AML-193 (cell line): ENCODE results near the gene PCDHGB5.
"Not testable (repeated sequence)": the region's sequence is repeated elsewhere in the genome, so short reads cannot be mapped to it uniquely, and the experiment has no call there.

ENCODE experiments used
- DNase-seq, 2 experiments: peaks; one replicate each; lab custom pipeline; 2025; lab: John Stamatoyannopoulos, UW

The PCDHGB5 gene

DNA sequence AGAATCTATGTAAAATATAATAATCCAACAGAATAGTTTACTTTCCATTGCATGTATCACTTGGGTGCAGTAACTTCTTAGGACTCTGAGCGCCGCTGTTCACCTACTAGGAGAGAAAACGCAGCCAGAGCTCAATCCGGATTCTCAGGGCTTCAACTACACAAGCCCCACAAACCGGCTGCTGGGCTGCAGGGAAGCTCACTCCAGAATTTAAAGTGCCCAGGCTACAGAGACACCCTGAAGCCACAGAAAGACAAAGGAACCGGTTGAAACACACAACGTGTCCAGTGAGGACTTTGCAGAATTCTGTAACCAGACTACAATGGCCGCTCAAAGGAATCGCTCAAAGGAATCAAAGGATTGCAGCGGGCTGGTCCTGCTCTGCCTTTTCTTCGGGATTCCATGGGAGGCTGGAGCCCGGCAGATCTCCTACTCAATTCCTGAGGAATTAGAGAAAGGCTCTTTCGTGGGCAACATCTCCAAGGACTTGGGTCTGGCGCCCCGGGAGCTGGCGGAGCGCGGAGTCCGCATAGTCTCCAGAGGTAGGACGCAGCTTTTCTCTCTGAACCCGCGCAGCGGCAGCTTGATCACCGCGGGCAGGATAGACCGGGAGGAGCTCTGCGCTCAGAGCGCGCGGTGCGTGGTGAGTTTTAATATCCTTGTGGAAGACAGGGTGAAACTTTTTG is 15.2 kb downstream of the PCDHGB5 start, which contains the start of gene PCDHGA10:
TSS of gene PCDHGA10 (plus strand) at position 134 of the 686 bp plus-strand sequence. CDS start at position 323, 189 bp downstream.
- DNase-seq = peak; percentile 37 to 69

DNA sequence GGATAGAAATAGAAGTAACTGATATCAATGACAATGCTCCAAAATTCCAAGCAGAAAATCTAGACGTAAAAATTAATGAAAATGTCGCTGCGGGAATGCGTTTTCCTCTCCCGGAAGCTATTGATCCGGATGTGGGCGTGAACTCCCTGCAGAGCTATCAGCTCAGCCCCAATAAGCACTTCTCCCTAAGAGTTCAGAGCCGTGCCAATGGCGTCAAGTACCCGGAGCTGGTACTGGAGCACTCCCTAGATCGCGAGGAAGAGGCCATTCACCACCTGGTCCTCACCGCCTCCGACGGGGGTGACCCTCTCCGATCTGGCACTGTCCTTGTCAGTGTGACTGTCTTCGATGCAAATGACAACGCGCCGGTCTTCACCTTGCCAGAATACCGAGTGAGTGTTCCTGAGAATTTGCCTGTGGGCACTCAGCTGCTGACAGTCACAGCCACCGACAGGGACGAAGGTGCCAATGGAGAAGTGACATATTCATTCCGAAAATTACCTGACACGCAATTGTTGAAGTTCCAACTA is 15.9 kb downstream of the PCDHGB5 start:
- no peak for DNase-seq

- DNase-seq = not testable (repeated sequence)
Observed at GRCh38 chr5:141414548-141415274, 17.0 kb downstream of the PCDHGB5 start.

DNA sequence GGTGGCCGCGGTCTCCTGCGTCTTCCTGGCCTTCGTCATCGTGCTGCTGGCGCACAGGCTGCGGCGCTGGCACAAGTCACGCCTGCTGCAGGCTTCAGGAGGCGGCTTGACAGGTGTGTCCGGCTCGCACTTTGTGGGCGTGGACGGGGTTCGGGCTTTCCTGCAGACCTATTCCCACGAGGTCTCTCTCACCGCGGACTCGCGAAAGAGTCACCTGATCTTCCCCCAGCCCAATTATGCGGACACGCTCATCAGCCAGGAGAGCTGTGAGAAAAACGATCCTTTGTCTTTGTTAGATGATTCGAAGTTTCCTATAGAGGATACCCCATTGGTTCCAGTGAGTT is 17.5 kb downstream of the PCDHGB5 start:
- DNase-seq = not testable (repeated sequence)

DNA sequence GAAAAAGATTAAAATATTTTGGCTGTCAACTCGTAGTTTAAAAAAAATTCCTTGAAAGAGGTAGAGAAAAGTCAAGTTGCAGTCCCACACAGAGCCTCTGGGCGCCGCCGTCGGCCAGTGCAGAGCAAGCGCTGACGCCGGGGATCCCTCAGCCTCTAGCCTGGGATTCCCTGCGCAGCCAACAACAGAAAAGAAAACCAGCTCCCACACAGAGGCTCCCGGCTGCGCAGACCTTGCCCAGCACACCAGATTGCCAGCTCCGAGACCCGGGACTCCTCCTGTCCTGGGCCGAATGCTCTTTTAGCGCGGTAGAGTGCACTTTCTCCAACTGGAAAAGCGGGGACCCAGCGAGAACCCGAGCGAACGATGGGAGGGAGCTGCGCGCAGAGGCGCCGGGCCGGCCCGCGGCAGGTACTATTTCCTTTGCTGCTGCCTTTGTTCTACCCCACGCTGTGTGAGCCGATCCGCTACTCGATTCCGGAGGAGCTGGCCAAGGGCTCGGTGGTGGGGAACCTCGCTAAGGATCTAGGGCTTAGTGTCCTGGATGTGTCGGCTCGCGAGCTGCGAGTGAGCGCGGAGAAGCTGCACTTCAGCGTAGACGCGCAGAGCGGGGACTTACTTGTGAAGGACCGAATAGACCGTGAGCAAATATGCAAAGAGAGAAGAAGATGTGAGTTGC is 19.9 kb downstream of the PCDHGB5 start, which contains the start of gene PCDHGB7:
TSS of gene PCDHGB7 (plus strand) at position 184 of the 679 bp plus-strand sequence. CDS start at position 367, 183 bp downstream.
- not testable (repeated sequence) for DNase-seq

DNA sequence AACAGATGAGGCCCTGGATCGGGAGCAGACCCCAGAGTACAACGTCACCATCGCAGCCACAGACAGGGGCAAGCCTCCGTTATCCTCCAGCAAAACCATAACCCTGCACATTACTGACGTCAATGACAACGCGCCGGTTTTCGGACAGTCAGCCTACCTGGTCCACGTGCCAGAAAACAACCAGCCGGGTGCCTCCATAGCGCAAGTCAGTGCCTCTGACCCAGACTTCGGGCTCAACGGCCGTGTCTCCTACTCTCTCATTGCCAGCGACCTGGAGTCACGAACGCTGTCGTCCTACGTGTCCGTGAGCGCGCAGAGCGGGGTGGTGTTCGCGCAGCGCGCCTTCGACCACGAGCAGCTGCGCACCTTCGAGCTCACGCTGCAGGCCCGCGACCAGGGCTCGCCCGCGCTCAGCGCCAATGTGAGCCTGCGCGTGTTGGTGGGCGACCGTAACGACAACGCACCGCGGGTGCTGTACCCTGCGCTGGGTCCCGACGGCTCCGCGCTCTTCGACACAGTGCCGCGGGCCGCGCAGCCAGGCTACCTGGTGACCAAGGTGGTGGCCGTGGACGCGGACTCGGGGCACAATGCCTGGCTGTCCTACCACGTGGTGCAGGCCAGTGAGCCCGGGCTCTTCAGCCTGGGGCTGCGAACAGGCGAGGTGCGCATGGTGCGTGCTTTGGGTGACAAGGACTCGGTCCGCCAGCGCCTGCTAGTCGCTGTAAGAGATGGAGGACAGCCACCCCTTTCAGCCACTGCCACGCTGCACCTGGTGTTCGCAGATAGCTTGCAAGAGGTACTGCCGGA is 21.5 kb downstream of the PCDHGB5 start:
- DNase-seq = no peak

DNA sequence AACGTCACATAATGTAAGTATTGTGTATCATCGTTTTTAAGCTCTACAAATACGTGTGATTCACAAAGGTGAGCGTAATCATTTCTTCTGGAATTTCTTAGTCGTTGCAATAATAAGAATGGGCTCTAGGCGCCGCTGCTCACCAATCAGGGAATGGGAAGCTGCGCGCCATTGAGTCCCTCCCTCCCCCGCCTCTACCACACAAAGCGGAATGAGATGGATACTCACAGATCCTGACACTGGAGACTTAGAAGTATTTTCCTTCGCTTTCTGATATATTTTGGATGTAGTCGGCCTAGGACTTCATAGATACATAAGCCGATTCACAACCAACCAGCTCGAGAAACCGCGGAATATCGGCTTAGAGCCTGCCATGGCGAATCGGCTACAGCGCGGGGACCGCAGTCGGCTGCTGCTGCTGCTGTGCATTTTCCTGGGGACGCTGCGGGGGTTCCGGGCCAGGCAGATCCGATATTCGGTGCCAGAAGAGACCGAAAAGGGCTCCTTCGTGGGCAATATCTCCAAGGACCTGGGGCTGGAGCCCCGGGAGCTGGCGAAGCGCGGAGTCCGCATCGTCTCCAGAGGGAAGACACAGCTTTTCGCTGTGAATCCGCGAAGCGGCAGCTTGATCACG is 23.2 kb downstream of the PCDHGB5 start, which contains the start of gene PCDHGA11:
TSS of gene PCDHGA11 (plus strand) at position 197 of the 634 bp plus-strand sequence. CDS start at position 374, 177 bp downstream.
- DNase-seq = no peak

- no peak for DNase-seq
Observed at GRCh38 chr5:141421489-141421855, 23.7 kb downstream of the PCDHGB5 start.

DNA sequence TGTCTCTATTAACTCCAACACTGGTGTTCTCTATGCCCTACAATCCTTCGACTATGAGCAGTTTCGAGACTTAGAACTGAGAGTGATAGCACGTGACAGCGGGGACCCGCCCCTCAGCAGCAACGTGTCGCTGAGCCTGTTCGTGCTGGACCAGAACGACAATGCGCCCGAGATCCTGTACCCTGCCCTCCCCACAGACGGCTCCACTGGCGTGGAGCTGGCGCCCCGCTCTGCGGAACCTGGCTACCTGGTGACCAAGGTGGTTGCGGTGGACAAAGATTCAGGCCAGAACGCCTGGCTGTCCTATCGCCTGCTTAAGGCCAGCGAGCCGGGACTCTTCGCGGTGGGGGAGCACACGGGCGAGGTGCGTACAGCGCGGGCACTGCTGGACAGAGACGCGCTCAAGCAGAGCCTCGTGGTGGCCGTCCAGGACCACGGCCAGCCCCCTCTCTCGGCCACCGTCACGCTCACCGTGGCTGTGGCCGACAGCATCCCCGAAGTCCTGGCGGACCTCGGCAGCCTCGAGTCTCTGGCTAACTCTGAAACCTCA is 25.1 kb downstream of the PCDHGB5 start:
- no peak for DNase-seq

GRCh38 chr5:141427783-141428426 is 30.2 kb downstream of the PCDHGB5 start:
- no peak for DNase-seq

GRCh38 chr5:141430332-141431113 is 32.8 kb downstream of the PCDHGB5 start, which contains the start of gene PCDHGA12:
PCDHGA12 (plus strand) TSS chr5:141430507; CDS start chr5:141430760, 253 bp downstream.
- DNase-seq = no peak

DNA sequence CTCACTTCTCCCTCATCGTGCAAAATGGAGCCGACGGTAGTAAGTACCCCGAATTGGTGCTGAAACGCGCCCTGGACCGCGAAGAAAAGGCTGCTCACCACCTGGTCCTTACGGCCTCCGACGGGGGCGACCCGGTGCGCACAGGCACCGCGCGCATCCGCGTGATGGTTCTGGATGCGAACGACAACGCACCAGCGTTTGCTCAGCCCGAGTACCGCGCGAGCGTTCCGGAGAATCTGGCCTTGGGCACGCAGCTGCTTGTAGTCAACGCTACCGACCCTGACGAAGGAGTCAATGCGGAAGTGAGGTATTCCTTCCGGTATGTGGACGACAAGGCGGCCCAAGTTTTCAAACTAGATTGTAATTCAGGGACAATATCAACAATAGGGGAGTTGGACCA is 33.5 kb downstream of the PCDHGB5 start:
- DNase-seq = no peak

DNA sequence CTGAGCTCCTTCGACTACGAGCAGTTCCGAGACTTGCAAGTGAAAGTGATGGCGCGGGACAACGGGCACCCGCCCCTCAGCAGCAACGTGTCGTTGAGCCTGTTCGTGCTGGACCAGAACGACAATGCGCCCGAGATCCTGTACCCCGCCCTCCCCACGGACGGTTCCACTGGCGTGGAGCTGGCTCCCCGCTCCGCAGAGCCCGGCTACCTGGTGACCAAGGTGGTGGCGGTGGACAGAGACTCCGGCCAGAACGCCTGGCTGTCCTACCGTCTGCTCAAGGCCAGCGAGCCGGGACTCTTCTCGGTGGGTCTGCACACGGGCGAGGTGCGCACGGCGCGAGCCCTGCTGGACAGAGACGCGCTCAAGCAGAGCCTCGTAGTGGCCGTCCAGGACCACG is 34.6 kb downstream of the PCDHGB5 start:
- DNase-seq = not testable (repeated sequence)

- DNase-seq = not testable (repeated sequence)
Observed at GRCh38 chr5:141432726-141433125, 35.0 kb downstream of the PCDHGB5 start.

- DNase-seq = no peak
Observed at GRCh38 chr5:141434006-141434405, 36.3 kb downstream of the PCDHGB5 start.

DNA sequence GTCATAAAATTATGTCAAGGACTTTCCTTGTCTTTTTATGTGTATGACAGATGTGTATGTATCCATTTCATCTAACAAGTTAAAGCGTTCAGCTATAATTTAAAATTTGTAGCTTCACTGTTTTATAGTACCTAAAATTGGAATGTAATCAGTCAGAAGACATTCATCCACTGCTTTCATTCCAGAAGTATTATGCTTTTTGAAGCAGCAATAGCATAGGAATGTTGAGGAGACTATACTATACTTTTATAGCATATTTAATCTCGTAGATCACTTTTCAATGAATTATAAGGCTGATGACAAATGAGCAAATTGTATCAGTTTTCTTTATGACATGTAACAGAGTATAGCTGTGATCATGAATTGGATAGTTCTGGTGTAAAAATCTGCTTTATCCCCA is 39.5 kb downstream of the PCDHGB5 start:
- no peak for DNase-seq

- DNase-seq = no peak
Observed at GRCh38 chr5:141439411-141440141, 41.8 kb downstream of the PCDHGB5 start.

- DNase-seq = no peak
Observed at GRCh38 chr5:141440341-141440740, 42.6 kb downstream of the PCDHGB5 start.
